GM12891 (cell line): ENCODE data around the gene FAM25A.

Source experiments
- PAX5 ChIP-seq: IDR thresholded peaks from 2 replicates; pipeline ENCODE4 v1.6.1; 2011; ENCODE audit warnings: low read length, moderate library complexity, mild to moderate bottlenecking; ENCODE audit not compliant: insufficient read depth, severe bottlenecking
- POLR2A ChIP-seq: IDR thresholded peaks from 2 replicates; pipeline ENCODE4 v1.6.1; 2011; ENCODE audit warnings: low read depth, low read length, control low read depth
- POLR2AphosphoS5 ChIP-seq: IDR thresholded peaks from 2 replicates; pipeline ENCODE4 v1.6.1; 2011; ENCODE audit warnings: low read depth, low read length, control low read depth
- SPI1 ChIP-seq: IDR thresholded peaks from 2 replicates; pipeline ENCODE4 v1.6.1; 2011; ENCODE audit warnings: low read depth, low read length, control low read depth
- TAF1 ChIP-seq: IDR thresholded peaks from 2 replicates; pipeline ENCODE4 v1.6.1; 2011; ENCODE audit warnings: low read depth, low read length, control low read depth

DNA sequence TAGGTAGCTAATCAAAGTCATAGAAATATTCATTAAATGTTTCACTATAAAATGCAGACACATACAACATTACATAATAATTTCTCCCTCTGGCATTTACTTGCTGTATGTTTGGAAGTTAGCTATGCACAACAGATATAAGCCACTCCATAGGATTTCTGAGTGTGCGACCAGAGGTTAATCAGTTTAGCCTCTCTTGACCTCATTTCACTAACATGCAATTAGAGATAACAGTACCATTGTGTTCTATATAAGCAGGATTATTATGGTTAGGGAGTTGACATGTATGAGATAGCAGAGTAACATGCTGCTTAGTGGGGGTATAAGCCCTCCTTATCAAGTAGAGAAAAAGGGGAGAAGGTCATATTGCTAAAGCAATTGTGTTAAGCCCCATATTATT, 48.2 kb downstream of the FAM25A start:
- TF ChIP-seq TAF1: no peak
- no peak for TF ChIP-seq POLR2A
- no peak for TF ChIP-seq POLR2AphosphoS5
- TF ChIP-seq PAX5: no peak
- no peak for TF ChIP-seq SPI1
